ENCODE measurements around the gene SELPLG. TPM values are rescaled to one million over a fixed set of nuclear protein-coding genes. Genes with fewer than 3 reads are reported as not detected.

SELPLG gene
- total and polyA plus RNA-seq, 8 donors, result 1.2 to 6.1 (median 3.0) TPM

GRCh38 chr12:108649126-108649525 lies 15.4 kb upstream of the SELPLG start:
- H3K9me3 ChIP-seq, result no peaks in the 10 kb centered on the region
- H3K4me1 ChIP-seq, result peaks cover 0 to 31% (median 16%) of the 10 kb centered on the region in 4 donors
- intact Hi-C loops (cut with DNase I; ENCODE audit: low total_unique reads), result no loop called here
- no peak overlapping the region for H3K4me3 ChIP-seq
- TF ChIP-seq CTCF (IDR thresholded peaks at IDR 0.05) (no peak), POLR2A (IDR thresholded peaks at IDR 0.05) (no peak), POLR2AphosphoS5 (IDR thresholded peaks at IDR 0.05) (no peak), EP300 (IDR thresholded peaks at IDR 0.05) (no peak)
- H3K27me3 ChIP-seq, result no peaks in the 10 kb centered on the region
- peak overlapping the region in 2 of 5 donors; percentile 36 to 48 for H3K27ac ChIP-seq
- WGBS, 5 donors, result 80 to 96% (median 86%) methylated on average over 6 of the region's 6 CpGs
- H3K36me3 ChIP-seq, result peaks cover 22 to 95% (median 83%) of the 10 kb centered on the region in 4 donors
- DNase-seq, result no peak

- Histone ChIP-seq H3K27me3 (no peaks in the 10 kb centered on the region), H3K36me3 (peaks cover 22 to 87% (median 79%) of the 10 kb centered on the region in 4 donors), H3K27ac (peak overlapping the region in 2 of 5 donors; percentile 27 to 48), H3K4me1 (peaks cover 0 to 38% (median 18%) of the 10 kb centered on the region in 4 donors), H3K9me3 (no peaks in the 10 kb centered on the region), H3K4me3 (no peak overlapping the region)
- DNase-seq, result no peak
- TF ChIP-seq CTCF (IDR thresholded peaks at IDR 0.05), result no peak
- no peak for TF ChIP-seq POLR2AphosphoS5 (IDR thresholded peaks at IDR 0.05)
- no peak for TF ChIP-seq EP300 (IDR thresholded peaks at IDR 0.05)
- TF ChIP-seq POLR2A (IDR thresholded peaks at IDR 0.05), result no peak
- intact Hi-C loops (cut with DNase I; ENCODE audit: low total_unique reads), result no loop called here
- 90 to 97% (median 94%) methylated on average over 9 of the region's 9 CpGs for WGBS, 5 donors
Observed at GRCh38 chr12:108648371-108648770, 14.7 kb upstream of the SELPLG start.

- no peak for DNase-seq
- Histone ChIP-seq H3K36me3 (peaks cover 22 to 81% (median 76%) of the 10 kb centered on the region in 4 donors), H3K4me3 (no peak overlapping the region), H3K9me3 (no peaks in the 10 kb centered on the region), H3K4me1 (peaks cover 0 to 38% (median 19%) of the 10 kb centered on the region in 4 donors), H3K27ac (peak overlapping the region in 3 of 5 donors; percentile 21 to 48 (median 27)), H3K27me3 (no peaks in the 10 kb centered on the region)
- WGBS, 5 donors, result 87 to 91% (median 89%) methylated on average over 11 of the region's 11 CpGs
- no peak for TF ChIP-seq POLR2A (IDR thresholded peaks at IDR 0.05)
- no peak for TF ChIP-seq CTCF (IDR thresholded peaks at IDR 0.05)
- no peak for TF ChIP-seq POLR2AphosphoS5 (IDR thresholded peaks at IDR 0.05)
- TF ChIP-seq EP300 (IDR thresholded peaks at IDR 0.05), result no peak
- intact Hi-C loops (cut with DNase I; ENCODE audit: low total_unique reads), result no loop called here
Observed at GRCh38 chr12:108647585-108648287, 14.0 kb upstream of the SELPLG start.

GRCh38 chr12:108646600-108647579 lies 13.2 kb upstream of the SELPLG start:
- no peaks in the 10 kb centered on the region for H3K27me3 ChIP-seq
- H3K36me3 ChIP-seq, result peaks cover 22 to 72% (median 67%) of the 10 kb centered on the region in 4 donors
- no peaks in the 10 kb centered on the region for H3K9me3 ChIP-seq
- no peak overlapping the region for H3K4me3 ChIP-seq
- peaks cover 0 to 43% (median 23%) of the 10 kb centered on the region in 4 donors for H3K4me1 ChIP-seq
- 69 to 84% (median 80%) methylated on average over 10 of the region's 10 CpGs for WGBS, 5 donors
- H3K27ac ChIP-seq, result peak overlapping the region in 2 of 5 donors; percentile 9 to 18
- intact Hi-C loops (cut with DNase I; ENCODE audit: low total_unique reads), result no loop called here
- no peak for TF ChIP-seq EP300 (IDR thresholded peaks at IDR 0.05)
- no peak for TF ChIP-seq CTCF (IDR thresholded peaks at IDR 0.05)
- no peak for TF ChIP-seq POLR2AphosphoS5 (IDR thresholded peaks at IDR 0.05)
- TF ChIP-seq POLR2A (IDR thresholded peaks at IDR 0.05), result no peak
- no peak for DNase-seq

Measured in stomach (tissue), 9 donors.